Fibroblast of mammary gland (primary cell): ENCODE measurements around the gene EFCAB7.

ENCODE experiments used
- DNase-seq: peaks from one replicate; pipeline ENCODE4 v3.0.0-alpha.2; 2010; ENCODE audit warnings: low read depth
- H3K4me3 ChIP-seq: 2 replicates; pipeline ENCODE4 v1.5.1; 2011; ENCODE audit warnings: low read depth, mild to moderate bottlenecking, low read length, moderate library complexity; ENCODE audit not compliant: control insufficient read depth
- CTCF ChIP-seq: conservative IDR thresholded peaks from 2 replicates; pipeline ENCODE4 v1.5.1; 2011; ENCODE audit warnings: low read depth, low read length, inconsistent platforms; ENCODE audit not compliant: control insufficient read depth, insufficient read depth

EFCAB7 gene

DNA sequence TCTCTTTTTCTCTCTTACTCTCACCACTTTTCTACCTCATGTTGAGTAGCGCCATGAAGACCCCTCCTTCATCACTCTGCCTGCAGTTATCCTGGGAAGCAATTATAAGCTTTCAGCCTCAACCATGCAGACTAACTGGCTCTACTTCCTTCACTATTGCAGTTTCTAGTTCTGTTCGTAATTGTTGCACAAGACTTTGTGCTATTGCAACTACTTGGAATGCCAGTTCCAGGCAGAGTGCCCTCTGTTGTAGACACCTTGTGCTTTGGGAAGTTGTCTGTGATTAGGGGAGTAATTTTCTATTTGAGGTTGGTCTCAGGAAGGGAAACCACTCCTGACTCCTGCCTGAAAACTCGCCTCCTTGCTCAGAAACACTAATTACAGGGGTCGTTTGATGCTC lies 89.2 kb downstream of the EFCAB7 start:
- DNase-seq, result no peak
- TF ChIP-seq CTCF, result no peak
- no peak overlapping the region for H3K4me3 ChIP-seq

DNA sequence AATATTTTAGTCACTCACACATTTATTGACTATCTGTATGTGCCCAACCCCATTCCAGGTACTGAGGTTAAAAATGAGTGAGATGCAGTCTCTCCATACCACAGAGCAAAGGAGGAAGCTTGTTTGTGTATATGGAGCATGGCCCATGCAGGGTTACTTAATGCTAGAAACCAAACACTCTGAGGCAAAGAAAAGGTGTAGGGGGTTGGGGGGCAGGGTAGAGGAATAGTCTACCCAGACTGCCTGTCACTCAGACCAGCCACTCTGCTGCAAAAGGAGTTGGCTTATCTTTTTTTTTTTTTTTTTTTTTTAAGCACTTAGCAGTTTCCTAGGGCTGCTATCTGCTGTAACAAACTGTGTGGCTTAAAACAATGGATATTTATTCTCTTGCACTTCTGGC lies 89.6 kb downstream of the EFCAB7 start:
- no peak for TF ChIP-seq CTCF
- no peak overlapping the region for H3K4me3 ChIP-seq
- no peak for DNase-seq

- H3K4me3 ChIP-seq, result no peak overlapping the region
- peak; percentile 80 for DNase-seq
- peak; percentile 57 for TF ChIP-seq CTCF
Measured at GRCh38 chr1:63615768-63616420, 92.6 kb downstream of the EFCAB7 start.

DNA sequence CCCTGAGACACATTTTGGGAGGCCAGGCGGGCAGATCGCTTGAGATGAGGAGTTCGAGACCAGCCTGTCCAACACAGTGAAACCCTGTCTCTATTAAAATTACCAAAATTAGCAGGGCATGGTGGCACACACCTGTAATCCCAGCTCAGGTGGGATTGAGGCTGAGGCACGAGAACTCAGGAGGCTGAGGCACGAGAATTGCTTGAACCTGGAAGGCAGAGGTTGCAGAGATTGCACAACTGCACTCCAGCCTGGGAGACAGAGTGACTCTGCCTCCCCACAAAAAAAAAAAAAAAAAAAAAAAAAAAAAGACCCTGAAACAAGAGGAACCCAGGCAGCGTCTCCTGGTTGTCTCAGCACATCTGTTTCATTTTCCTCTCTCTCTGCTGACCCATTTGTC lies 94.1 kb downstream of the EFCAB7 start:
- peak; percentile 9 for DNase-seq
- no peak overlapping the region for H3K4me3 ChIP-seq
- no peak for TF ChIP-seq CTCF

- H3K4me3 ChIP-seq, result no peak overlapping the region
- TF ChIP-seq CTCF, result no peak
- no peak for DNase-seq
Measured at GRCh38 chr1:63618011-63618410, 94.7 kb downstream of the EFCAB7 start.

- DNase-seq, result no peak
- H3K4me3 ChIP-seq, result no peak overlapping the region
- no peak for TF ChIP-seq CTCF
Measured at GRCh38 chr1:63619558-63619957, 96.2 kb downstream of the EFCAB7 start.

GRCh38 chr1:63620671-63621070 lies 97.3 kb downstream of the EFCAB7 start:
- TF ChIP-seq CTCF, result no peak
- no peak for DNase-seq
- H3K4me3 ChIP-seq, result no peak overlapping the region
